ENCODE results near the gene TANC1.

DNA sequence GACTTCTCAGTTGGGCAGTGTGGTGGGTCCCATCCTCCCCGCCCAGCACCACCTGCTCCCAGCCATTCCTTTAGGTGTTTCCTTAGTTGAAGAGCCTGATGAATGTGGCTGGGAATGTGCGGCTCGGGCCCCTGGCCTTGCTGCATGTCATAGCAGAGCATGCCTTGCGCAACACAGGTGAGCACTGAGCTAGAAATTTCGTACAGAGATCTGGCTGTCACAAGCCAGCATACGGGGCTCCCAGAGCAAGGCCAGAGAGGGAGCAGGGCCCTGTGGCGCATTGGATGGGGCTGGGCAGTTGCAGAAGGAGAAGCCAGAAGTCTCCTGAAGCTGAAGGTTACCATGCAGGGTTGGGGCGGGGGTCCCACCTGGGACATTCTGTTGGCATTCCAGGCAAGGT is 188.4 kb downstream of the TANC1 start:
- TF ChIP-seq, protein P1, sequence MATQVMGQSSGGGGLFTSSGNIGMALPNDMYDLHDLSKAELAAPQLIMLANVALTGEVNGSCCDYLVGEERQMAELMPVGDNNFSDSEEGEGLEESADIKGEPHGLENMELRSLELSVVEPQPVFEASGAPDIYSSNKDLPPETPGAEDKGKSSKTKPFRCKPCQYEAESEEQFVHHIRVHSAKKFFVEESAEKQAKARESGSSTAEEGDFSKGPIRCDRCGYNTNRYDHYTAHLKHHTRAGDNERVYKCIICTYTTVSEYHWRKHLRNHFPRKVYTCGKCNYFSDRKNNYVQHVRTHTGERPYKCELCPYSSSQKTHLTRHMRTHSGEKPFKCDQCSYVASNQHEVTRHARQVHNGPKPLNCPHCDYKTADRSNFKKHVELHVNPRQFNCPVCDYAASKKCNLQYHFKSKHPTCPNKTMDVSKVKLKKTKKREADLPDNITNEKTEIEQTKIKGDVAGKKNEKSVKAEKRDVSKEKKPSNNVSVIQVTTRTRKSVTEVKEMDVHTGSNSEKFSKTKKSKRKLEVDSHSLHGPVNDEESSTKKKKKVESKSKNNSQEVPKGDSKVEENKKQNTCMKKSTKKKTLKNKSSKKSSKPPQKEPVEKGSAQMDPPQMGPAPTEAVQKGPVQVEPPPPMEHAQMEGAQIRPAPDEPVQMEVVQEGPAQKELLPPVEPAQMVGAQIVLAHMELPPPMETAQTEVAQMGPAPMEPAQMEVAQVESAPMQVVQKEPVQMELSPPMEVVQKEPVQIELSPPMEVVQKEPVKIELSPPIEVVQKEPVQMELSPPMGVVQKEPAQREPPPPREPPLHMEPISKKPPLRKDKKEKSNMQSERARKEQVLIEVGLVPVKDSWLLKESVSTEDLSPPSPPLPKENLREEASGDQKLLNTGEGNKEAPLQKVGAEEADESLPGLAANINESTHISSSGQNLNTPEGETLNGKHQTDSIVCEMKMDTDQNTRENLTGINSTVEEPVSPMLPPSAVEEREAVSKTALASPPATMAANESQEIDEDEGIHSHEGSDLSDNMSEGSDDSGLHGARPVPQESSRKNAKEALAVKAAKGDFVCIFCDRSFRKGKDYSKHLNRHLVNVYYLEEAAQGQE (IDR thresholded peaks at IDR 0.05; ENCODE audit: borderline replicate concordance), result no peak
- no peak for TF ChIP-seq SMC3 (conservative IDR thresholded peaks at IDR 0.05; ENCODE audit: poor library complexity)

Data from neural cell (in vitro differentiated cells).